DMS153 (cell line): Measurements from ENCODE around the gene SLC38A1.
"Not testable (repeated sequence)": the region's sequence is repeated elsewhere in the genome, so short reads cannot be mapped to it uniquely, and the experiment has no call there.

Experiments used
- DNase-seq: peaks from one replicate; lab custom pipeline; 2025; lab: John Stamatoyannopoulos, UW

The SLC38A1 gene

DNA sequence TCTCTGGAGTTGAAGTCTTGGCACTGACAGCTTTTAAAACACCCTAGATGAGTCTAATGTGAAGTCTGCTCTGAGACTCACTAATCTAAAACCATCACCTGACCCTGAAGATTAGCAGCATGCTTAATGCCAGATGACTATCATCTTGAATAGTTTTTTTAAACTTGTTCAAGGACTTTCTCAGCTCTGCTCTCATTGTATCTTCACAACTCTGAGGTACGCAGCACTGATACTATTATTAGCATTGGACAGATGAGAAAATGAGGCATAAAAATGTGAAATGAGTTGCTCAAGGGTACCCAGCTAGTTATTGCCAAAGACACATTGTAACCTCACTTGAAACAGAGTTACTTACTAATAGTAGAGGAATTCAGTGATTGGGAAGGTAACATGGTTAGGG is 4.8 kb downstream of the SLC38A1 start:
- DNase-seq: no peak

GRCh38 chr12:46263140-46264016 is 5.5 kb downstream of the SLC38A1 start:
- no peak for DNase-seq

- DNase-seq: no peak
Observed at GRCh38 chr12:46261646-46262045, 7.2 kb downstream of the SLC38A1 start.

DNA sequence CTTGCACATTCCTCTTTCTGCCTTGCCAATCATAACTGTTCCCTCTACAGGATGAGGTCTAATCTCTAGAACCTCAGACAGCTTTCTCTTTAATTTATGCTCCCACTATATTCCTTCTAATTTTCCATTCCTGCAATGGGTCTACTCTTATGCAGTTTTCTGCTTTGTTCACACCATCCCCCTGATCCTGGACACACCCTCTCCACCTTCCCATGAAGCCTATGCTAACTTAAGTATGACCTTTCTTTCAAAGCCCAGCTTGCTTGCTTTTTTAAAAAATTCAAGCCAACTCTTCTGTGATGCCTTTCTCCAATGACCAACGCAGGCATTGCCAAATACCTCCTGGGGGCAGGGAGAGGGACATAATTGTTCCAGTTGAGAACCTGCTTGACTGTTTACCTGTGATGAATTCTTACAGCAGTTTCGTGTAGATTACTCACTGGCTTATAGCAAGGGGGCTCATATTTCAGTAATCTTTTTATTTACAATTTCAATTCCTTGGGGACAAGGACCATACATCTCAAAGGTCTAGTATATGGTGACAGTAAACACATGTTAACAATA is 7.8 kb downstream of the SLC38A1 start:
- no peak for DNase-seq

- no peak for DNase-seq
Observed at GRCh38 chr12:46260124-46260912, 8.5 kb downstream of the SLC38A1 start.

DNA sequence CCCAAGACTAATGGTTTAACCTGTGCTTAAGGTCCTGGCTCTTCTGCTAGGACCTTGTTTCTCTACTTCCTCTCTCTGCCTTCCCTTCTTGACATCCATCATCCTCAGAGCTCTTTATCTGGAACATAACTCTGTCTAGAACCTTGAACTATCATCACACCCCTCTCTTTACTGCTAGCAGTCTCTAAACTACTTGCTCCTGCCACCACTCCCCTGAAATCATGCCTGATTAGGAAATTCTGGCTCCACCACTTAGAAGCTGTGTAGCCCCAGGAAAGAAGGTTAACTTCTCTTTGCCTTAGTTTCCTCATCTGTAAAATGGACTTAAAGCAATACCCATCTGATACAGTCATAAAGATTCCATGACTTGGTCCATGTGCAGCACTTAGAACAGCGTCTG is 9.1 kb downstream of the SLC38A1 start:
- DNase-seq: no peak

DNA sequence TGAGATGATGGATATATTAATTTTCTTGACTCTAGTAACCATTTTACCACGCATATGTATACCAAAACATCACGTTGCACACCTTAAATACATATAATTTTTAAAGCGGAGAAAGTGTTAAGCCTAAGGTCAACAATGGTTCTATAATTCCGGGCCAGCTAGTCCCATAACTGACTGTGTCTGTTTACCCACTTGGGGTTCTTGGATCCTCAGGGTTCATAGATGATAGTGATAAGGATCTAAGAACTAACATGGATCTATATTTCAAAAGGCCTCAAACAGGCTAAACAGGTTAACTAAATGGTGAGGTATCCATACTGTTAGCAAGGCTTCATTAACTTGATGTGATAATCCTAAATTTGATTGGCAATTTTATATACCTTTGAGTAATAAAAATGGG is 9.8 kb downstream of the SLC38A1 start:
- no peak for DNase-seq

DNA sequence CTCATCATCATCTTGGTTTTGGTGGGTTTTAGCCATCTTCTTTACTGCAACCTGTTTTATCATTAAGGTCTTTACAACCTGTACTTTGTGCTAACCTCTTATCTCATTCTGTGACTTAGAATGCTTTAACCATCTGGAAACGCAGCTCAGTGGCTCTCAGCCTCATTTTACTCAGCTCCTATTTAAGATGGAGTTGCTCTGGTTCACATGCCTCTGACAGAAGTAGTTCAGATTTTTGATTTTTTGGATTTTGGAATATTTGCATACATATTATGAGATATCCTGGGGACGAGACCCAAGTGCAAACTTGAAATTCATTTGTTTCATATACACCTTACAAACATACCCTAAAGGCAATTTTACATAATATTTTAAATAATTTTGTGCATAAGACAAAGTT is 10.7 kb downstream of the SLC38A1 start:
- no peak for DNase-seq

- no peak for DNase-seq
Observed at GRCh38 chr12:46256942-46257341, 11.9 kb downstream of the SLC38A1 start.

GRCh38 chr12:46253544-46254162 is 15.2 kb downstream of the SLC38A1 start:
- DNase-seq: no peak

DNA sequence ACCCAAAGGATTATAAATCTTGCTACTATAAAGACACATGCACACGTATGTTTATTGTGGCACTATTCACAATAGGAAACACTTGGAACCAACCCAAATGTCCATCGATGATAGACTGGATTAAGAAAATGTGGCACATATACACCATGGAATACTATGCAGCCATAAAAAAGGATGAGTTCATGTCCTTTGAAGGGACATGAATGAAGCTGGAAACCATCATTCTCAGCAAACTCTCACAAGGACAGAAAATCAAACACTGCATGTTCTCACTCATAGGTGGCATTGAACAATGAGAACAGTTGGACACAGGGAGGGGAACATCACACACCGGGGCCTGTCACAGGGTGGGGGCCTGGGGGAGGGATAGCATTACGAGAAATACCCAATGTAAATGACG is 16.8 kb downstream of the SLC38A1 start:
- not testable (repeated sequence) for DNase-seq

- not testable (repeated sequence) for DNase-seq
Observed at GRCh38 chr12:46249960-46250359, 18.9 kb downstream of the SLC38A1 start.

DNA sequence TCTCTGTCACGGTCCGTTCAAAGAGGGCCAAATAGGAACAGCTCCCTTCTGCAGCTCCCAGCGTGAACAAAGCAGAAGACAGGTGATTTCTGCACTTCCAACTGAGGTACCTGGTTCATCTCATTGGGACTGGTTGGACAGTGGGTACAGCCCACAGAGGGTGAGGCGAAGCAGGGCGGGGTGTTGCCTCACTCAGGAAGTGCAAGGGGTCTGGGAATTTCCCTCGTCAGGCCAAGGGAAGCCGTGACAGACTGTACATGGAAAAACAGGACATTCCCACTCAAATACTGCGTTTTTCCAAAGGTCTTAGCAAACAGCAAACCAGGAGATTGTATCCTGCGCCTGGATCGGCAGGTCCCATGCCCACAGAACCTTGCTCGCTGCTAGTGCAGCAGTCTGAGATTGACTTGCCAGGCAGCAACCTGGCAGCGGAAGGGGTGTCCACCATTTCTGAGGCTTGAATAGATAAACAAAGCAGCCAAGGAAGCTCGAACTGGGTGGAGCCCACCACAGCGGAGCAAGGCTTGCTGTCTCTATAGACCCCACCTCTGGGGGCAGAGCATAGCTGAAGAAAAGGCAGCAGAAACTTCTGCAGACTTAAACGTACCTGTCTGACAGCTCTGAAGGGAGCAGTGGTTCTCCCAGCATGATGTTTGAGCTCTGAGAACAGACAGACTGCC is 22.7 kb downstream of the SLC38A1 start:
- no peak for DNase-seq

GRCh38 chr12:46244997-46245396 is 23.8 kb downstream of the SLC38A1 start:
- no peak for DNase-seq

DNA sequence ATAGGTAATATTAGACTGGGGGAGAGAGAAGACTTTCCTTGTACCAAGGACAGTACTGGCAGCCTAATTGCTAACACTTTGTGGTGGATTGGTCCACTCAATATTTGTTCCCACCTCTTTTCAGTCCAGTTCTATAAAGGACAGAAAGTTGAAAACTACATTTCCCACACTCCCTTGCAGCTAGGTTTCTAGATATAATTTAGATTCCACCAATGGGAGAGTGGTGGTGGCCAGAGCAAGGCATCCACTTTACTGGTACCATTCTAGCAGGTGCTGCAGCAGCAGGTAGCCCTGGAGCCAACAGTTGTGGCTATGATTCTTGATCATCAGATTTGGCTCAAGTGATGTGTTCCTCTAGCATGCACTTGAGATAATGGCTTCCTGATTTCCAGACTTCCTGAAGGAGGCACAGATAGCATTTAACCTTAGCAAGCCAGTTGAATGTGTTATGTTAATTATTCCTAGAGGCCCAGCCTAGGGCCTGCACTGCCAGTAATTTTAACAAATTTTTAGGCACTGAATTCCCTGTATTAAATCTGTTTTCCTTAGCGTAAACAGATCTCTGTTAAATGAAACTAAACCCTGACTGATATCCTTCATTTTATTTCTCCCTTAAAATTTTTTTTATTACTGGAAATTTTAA is 24.4 kb downstream of the SLC38A1 start:
- no peak for DNase-seq

DNA sequence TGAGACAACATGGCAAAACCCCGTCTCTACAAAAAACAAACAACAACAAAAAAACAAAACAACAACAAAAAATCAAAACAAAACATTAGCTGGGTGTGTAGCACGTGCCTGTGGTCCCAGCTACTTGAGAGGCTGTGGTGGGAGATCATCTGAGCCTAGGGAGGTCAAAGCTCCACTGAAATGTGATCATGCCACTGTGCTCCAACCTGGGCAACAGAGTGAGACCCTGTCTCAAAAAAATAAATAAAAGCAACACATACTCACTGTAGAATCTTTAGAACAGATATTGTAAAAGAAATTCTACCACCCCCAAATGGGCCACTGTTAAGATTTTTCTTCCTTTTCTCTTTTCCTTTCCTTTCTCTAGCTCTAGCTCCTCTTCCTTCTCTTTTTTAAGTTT is 26.3 kb downstream of the SLC38A1 start:
- DNase-seq: no peak

DNA sequence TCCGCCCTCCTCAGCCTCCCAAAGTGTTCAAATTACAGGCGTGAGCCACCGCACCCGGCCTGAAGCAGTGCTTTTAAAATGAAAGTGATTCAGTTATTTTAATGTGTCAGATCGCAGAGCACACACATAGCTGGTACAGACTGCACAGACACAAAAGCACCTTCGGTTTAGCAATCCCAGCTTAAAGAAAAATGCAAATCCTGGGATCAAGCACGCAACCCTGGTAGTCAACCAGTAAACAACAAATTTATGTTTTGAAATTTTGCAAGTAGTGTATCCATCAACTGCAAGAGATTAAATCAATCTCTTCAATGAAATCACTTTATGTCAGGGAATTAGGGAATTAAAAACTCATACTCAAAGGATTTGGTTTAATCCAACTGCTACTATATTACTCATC is 28.4 kb downstream of the SLC38A1 start:
- DNase-seq: no peak

GRCh38 chr12:46238821-46239220 is 30.0 kb downstream of the SLC38A1 start:
- DNase-seq: no peak

GRCh38 chr12:46237371-46238045 is 31.3 kb downstream of the SLC38A1 start:
- DNase-seq: no peak

GRCh38 chr12:46234000-46234399 is 34.8 kb downstream of the SLC38A1 start:
- no peak for DNase-seq

- DNase-seq: no peak
Observed at GRCh38 chr12:46233423-46233822, 35.4 kb downstream of the SLC38A1 start.
